Measurements from ENCODE around the gene ERCC1.

The ERCC1 gene

DNA sequence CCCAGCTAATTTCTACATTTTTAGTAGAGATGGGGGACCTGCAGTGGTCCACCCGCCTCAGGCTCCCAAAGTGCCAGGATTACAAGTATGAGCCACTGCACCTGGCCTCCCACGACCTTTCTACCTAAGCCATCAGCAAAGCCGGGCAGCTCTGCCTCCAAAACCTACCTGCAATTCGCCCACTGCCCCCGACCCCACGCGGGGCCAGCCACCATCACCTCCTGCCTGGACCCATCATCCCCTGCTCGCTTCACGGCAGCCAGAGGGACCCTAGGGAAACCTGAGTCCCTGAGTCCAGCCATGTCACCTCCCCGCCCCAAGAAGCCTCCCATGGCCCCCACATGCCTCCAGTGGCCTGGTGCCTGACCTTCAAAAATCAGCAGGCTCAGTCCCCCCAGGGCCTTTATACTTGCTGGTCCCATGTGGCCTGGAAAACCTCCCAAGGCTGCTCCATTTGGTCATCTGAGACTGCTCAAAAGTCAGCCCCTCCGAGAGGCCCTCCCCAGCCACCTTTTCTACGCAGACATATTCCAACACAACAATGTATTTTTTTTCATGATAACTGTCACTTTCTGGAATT is 65.4 kb downstream of the ERCC1 start:
- DNase-seq: no peak

DNA sequence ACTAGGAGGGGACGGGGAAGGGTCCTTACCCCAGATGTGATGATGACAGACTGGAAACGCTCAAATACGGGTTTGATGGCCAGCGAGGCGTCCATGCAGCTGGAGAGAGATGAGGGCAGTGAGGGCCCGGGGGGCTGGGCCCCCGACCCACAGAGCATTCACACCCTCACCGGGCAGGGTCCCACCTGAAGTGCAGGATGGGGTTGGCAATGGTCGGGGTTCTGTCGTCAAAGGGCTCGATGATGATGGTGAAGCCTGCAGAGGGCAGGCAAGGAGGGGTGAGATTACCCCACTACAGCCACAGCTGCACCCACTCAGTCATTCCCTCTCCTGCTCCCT is 66.3 kb downstream of the ERCC1 start:
- no peak for DNase-seq

All from activated T-cell treated with anti-CD3 and anti-CD28 coated beads, Interleukin-2, amount 50 U/mL, for 1 hour (primary cell).